Muscle layer of colon (tissue), 2 donors: ENCODE data around the gene MRC2.

Experiments
- H3K27ac ChIP-seq: one replicate; pipeline ENCODE4 v1.7.0; 2013; ENCODE audit warnings: low read depth, mild to moderate bottlenecking, low read length, moderate library complexity
- H3K27me3 ChIP-seq, 2 donors: one replicate each; pipeline ENCODE4 v1.7.0; 2013; ENCODE audit warnings: low read length in 2 of 2, mild to moderate bottlenecking in 2 of 2; ENCODE audit not compliant: insufficient read depth in 2 of 2, control insufficient read depth in 1 of 2
- H3K36me3 ChIP-seq: one replicate; pipeline ENCODE4 v1.7.0; 2013; ENCODE audit warnings: mild to moderate bottlenecking, low read length; ENCODE audit not compliant: insufficient read depth
- H3K4me1 ChIP-seq: one replicate; pipeline ENCODE4 v1.7.0; 2013; ENCODE audit warnings: mild to moderate bottlenecking, low read length; ENCODE audit not compliant: insufficient read depth
- H3K4me3 ChIP-seq, 2 donors: one replicate each; pipeline ENCODE4 v1.7.0; 2013; ENCODE audit warnings: low read length in 2 of 2, low read depth in 1 of 2, mild to moderate bottlenecking in 1 of 2, moderate library complexity in 1 of 2
- H3K9ac ChIP-seq: one replicate; pipeline ENCODE4 v1.7.0; 2013; ENCODE audit warnings: low read length
- H3K9me3 ChIP-seq: one replicate; pipeline ENCODE4 v1.7.0; 2013; ENCODE audit warnings: mild to moderate bottlenecking, low read length
- donor health status: abdominal sarcoma.
- donor health status: Adenocarcinoma of cecum.

The MRC2 gene

GRCh38 chr17:62701706-62702085 lies 74.2 kb downstream of the MRC2 start:
- no peak overlapping the region for H3K9ac ChIP-seq
- no peaks in the 10 kb centered on the region for H3K36me3 ChIP-seq
- peaks cover 8% of the 10 kb centered on the region for H3K4me1 ChIP-seq
- H3K27ac ChIP-seq, result no peak overlapping the region
- no peaks in the 10 kb centered on the region for H3K27me3 ChIP-seq
- H3K4me3 ChIP-seq, result no peak overlapping the region
- H3K9me3 ChIP-seq, result no peaks in the 10 kb centered on the region

- Histone ChIP-seq H3K27ac (no peak overlapping the region), H3K4me1 (peaks cover 8% of the 10 kb centered on the region), H3K36me3 (no peaks in the 10 kb centered on the region), H3K9ac (no peak overlapping the region), H3K9me3 (no peaks in the 10 kb centered on the region), H3K4me3 (no peak overlapping the region), H3K27me3 (no peaks in the 10 kb centered on the region)
These were observed 75.3 kb downstream of the MRC2 start for GRCh38 chr17:62702746-62703260.

GRCh38 chr17:62703261-62703775 lies 75.8 kb downstream of the MRC2 start:
- Histone ChIP-seq H3K36me3 (no peaks in the 10 kb centered on the region), H3K27ac (no peak overlapping the region), H3K4me1 (peaks cover 8% of the 10 kb centered on the region), H3K27me3 (no peaks in the 10 kb centered on the region), H3K4me3 (no peak overlapping the region), H3K9ac (no peak overlapping the region), H3K9me3 (no peaks in the 10 kb centered on the region)

- Histone ChIP-seq H3K9ac (no peak overlapping the region), H3K9me3 (no peaks in the 10 kb centered on the region), H3K36me3 (no peaks in the 10 kb centered on the region), H3K27ac (peak overlapping the region; percentile 42), H3K4me3 (peak overlapping the region; percentile 17 to 52), H3K27me3 (no peaks in the 10 kb centered on the region), H3K4me1 (peaks cover 8% of the 10 kb centered on the region)
These were observed 76.4 kb downstream of the MRC2 start for GRCh38 chr17:62703776-62704380.

- Histone ChIP-seq H3K9ac (no peak overlapping the region), H3K4me3 (peak overlapping the region; percentile 17 to 52), H3K27ac (peak overlapping the region; percentile 42), H3K27me3 (no peaks in the 10 kb centered on the region), H3K4me1 (peaks cover 8% of the 10 kb centered on the region), H3K36me3 (no peaks in the 10 kb centered on the region), H3K9me3 (no peaks in the 10 kb centered on the region)
These were observed 77.0 kb downstream of the MRC2 start for GRCh38 chr17:62704381-62704971.

GRCh38 chr17:62705156-62705777 lies 77.8 kb downstream of the MRC2 start:
- no peaks in the 10 kb centered on the region for H3K9me3 ChIP-seq
- H3K4me3 ChIP-seq, result peak overlapping the region in 1 of 2 donors; percentile 17
- H3K36me3 ChIP-seq, result no peaks in the 10 kb centered on the region
- H3K9ac ChIP-seq, result no peak overlapping the region
- H3K4me1 ChIP-seq, result peaks cover 8% of the 10 kb centered on the region
- no peak overlapping the region for H3K27ac ChIP-seq
- H3K27me3 ChIP-seq, result no peaks in the 10 kb centered on the region

- H3K27me3 ChIP-seq, result no peaks in the 10 kb centered on the region
- H3K36me3 ChIP-seq, result no peaks in the 10 kb centered on the region
- peaks cover 8% of the 10 kb centered on the region for H3K4me1 ChIP-seq
- no peaks in the 10 kb centered on the region for H3K9me3 ChIP-seq
- no peak overlapping the region for H3K27ac ChIP-seq
- no peak overlapping the region for H3K9ac ChIP-seq
- H3K4me3 ChIP-seq, result no peak overlapping the region
These were observed 78.5 kb downstream of the MRC2 start for GRCh38 chr17:62705778-62706597.

GRCh38 chr17:62706598-62707424 lies 79.3 kb downstream of the MRC2 start:
- Histone ChIP-seq H3K36me3 (no peaks in the 10 kb centered on the region), H3K9ac (no peak overlapping the region), H3K27me3 (no peaks in the 10 kb centered on the region), H3K4me1 (peaks cover 8% of the 10 kb centered on the region), H3K27ac (no peak overlapping the region), H3K9me3 (no peaks in the 10 kb centered on the region), H3K4me3 (no peak overlapping the region)

GRCh38 chr17:62707425-62707739 lies 79.9 kb downstream of the MRC2 start:
- no peaks in the 10 kb centered on the region for H3K36me3 ChIP-seq
- no peak overlapping the region for H3K27ac ChIP-seq
- peaks cover 8% of the 10 kb centered on the region for H3K4me1 ChIP-seq
- no peak overlapping the region for H3K4me3 ChIP-seq
- H3K9ac ChIP-seq, result no peak overlapping the region
- no peaks in the 10 kb centered on the region for H3K9me3 ChIP-seq
- H3K27me3 ChIP-seq, result no peaks in the 10 kb centered on the region

- H3K27ac ChIP-seq, result no peak overlapping the region
- no peak overlapping the region for H3K4me3 ChIP-seq
- H3K36me3 ChIP-seq, result no peaks in the 10 kb centered on the region
- no peaks in the 10 kb centered on the region for H3K27me3 ChIP-seq
- H3K9me3 ChIP-seq, result no peaks in the 10 kb centered on the region
- H3K4me1 ChIP-seq, result peaks cover 6% of the 10 kb centered on the region
- H3K9ac ChIP-seq, result no peak overlapping the region
These were observed 81.1 kb downstream of the MRC2 start for GRCh38 chr17:62708587-62708986.
